ENCODE measurements around the gene DNM1L. TPM values are rescaled to one million over a fixed set of nuclear protein-coding genes. Genes with fewer than 3 reads are reported as not detected.

The DNM1L gene
- total and polyA plus RNA-seq, 2 donors, result 39.0 to 139 TPM

DNA sequence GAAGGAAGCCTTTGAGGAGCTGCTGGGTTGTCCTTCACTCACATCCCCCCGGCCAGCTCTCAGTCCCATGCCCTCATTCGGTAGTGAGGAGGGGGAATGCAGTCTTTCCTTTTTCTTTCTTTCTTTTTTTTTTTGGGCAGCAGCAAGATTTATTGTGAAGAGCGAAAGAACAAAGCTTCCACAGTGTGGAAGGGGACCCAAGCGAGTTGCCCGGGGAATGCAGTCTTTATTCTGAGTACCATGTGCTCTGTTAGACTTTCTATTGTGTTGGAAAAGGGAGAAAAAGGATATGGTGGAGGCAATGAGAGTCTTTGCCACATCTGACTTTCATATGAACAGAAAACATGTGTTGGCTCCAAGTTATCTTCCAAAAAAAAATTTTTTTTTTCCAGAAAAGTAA, 106.5 kb downstream of the DNM1L start:
- H3K27ac ChIP-seq (ENCODE audit: low read depth), result no peak overlapping the region
- H3K4me3 ChIP-seq (ENCODE audit: low read depth, low read length), result no peak overlapping the region
- DNase-seq (ENCODE audit: extremely low spot score), result no peak
- no peaks in the 10 kb centered on the region for H3K36me3 ChIP-seq (ENCODE audit: insufficient read depth)
- H3K4me1 ChIP-seq (ENCODE audit: insufficient read depth), result no peaks in the 10 kb centered on the region
- 87% methylated on average over 5 of the region's 5 CpGs for WGBS

DNA sequence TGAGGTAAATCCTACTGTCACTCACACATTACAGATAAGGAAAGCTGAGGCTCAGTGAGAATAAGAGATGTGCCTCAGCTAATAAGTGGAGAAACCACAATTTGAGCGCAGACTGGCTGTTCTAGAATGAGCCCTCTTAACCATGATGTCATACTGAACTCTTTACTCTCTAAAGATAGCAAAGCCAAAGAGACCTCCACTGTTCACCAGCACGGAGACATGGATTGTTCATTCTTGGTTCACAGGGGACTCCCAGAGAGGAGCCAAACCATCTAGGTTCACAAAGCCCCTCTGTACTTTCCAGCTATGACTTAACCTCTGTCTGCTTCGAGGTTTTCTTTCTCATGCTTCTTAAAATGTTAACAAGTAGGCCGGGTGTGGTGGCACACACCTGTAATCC, 109.3 kb downstream of the DNM1L start:
- no peaks in the 10 kb centered on the region for H3K36me3 ChIP-seq (ENCODE audit: insufficient read depth)
- 73% methylated on average over 4 of the region's 4 CpGs for WGBS
- no peaks in the 10 kb centered on the region for H3K4me1 ChIP-seq (ENCODE audit: insufficient read depth)
- DNase-seq (ENCODE audit: extremely low spot score), result no peak
- no peak overlapping the region for H3K4me3 ChIP-seq (ENCODE audit: low read depth, low read length)
- no peak overlapping the region for H3K27ac ChIP-seq (ENCODE audit: low read depth)

DNA sequence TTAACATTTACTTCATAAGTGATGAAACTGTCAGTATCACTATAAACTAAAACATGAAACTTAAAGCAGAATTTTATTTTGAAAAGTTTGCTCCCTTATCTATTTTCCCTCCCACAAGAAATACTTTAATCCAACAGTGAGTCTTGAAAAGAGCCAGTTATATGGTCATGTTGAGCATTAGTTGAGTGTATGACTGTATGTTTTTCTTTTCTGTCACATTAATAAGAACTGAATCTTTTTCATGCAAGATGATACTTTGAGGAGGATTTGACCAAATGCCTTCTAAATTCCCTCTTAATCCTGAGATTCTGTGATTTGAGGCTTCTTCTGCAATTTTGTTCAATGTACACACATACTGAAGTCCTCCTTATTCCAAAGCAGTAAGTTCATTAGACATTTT, 110.3 kb downstream of the DNM1L start:
- Histone ChIP-seq H3K4me3 (ENCODE audit: low read depth, low read length) (no peak overlapping the region), H3K36me3 (ENCODE audit: insufficient read depth) (no peaks in the 10 kb centered on the region), H3K4me1 (ENCODE audit: insufficient read depth) (no peaks in the 10 kb centered on the region), H3K27ac (ENCODE audit: low read depth) (no peak overlapping the region)
- no peak for DNase-seq (ENCODE audit: extremely low spot score)

DNA sequence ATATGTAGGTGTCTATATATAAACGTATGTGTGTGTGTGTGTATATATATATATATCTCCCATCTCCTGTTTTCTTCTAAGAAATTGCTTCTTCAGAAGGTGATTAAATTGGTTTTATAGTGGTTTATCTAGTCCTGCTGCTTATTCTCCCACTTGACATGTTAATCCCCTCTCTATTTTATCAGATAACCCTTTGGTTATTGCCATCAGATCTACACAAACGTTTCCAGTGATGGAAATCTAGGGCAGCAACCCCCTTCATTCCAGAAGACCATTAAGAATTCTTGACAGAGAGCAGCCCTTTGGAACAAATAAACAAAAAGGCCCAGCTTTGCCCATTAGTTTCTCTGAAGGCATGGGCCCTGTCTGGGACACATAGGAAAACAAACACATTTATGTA, 110.8 kb downstream of the DNM1L start:
- WGBS, result 20% methylated on average over 2 of the region's 2 CpGs
- Histone ChIP-seq H3K36me3 (ENCODE audit: insufficient read depth) (no peaks in the 10 kb centered on the region), H3K27ac (ENCODE audit: low read depth) (no peak overlapping the region), H3K4me1 (ENCODE audit: insufficient read depth) (no peaks in the 10 kb centered on the region), H3K4me3 (ENCODE audit: low read depth, low read length) (no peak overlapping the region)
- DNase-seq (ENCODE audit: extremely low spot score), result no peak

DNA sequence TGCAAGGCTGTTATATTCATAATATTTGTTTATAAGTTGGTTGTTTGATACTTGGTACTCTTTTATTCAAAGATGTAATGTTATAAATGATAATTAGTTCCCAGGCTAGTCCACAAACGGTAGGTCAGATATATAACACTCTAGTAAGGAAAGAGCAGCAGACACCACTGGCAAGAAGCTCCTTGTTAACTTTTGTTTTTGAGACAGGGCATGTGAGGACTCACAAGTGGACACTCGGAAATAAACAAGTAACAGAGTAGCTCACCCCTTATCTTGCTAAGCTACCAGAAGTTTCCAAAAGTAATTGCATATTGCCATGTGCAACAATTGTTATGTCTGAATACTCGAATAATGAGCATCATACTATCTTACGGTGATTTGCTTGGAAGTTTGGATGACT, 115.2 kb downstream of the DNM1L start:
- 62% methylated on average over 4 of the region's 4 CpGs for WGBS

More for the DNA sequence above, 115.2 kb downstream of the DNM1L start:
- Histone ChIP-seq H3K4me3 (ENCODE audit: low read depth, low read length) (no peak overlapping the region), H3K27ac (ENCODE audit: low read depth) (no peak overlapping the region), H3K36me3 (ENCODE audit: insufficient read depth) (no peaks in the 10 kb centered on the region), H3K4me1 (ENCODE audit: insufficient read depth) (peaks cover 2% of the 10 kb centered on the region)
- DNase-seq (ENCODE audit: extremely low spot score), result no peak

Small RNAs within 50 kb of the gene (small RNA-seq; reads per million reads assigned to genes)
- not detected for gene RF00019

Other genes with a start within 250 kb of the DNM1L start
- gene YARS2, start 76.6 kb downstream of the DNM1L start, total RNA-seq, result 43.1 TPM
- 9.6 TPM for gene YARS2, start 76.6 kb downstream of the DNM1L start, polyA plus RNA-seq
- gene PKP2, start 217.5 kb downstream of the DNM1L start, total RNA-seq, result 9.7 TPM
- gene PKP2, start 217.5 kb downstream of the DNM1L start, polyA plus RNA-seq, result 1.4 TPM

Data from urinary bladder (tissue), 4 donors.